Measurements from ENCODE around the gene ARHGAP29. TPM values are rescaled to one million over a fixed set of nuclear protein-coding genes. Genes with fewer than 3 reads are reported as not detected.

Gene ARHGAP29
- total RNA-seq, 2 donors from 2014 or later, result 24.9 to 39.4 TPM

DNA sequence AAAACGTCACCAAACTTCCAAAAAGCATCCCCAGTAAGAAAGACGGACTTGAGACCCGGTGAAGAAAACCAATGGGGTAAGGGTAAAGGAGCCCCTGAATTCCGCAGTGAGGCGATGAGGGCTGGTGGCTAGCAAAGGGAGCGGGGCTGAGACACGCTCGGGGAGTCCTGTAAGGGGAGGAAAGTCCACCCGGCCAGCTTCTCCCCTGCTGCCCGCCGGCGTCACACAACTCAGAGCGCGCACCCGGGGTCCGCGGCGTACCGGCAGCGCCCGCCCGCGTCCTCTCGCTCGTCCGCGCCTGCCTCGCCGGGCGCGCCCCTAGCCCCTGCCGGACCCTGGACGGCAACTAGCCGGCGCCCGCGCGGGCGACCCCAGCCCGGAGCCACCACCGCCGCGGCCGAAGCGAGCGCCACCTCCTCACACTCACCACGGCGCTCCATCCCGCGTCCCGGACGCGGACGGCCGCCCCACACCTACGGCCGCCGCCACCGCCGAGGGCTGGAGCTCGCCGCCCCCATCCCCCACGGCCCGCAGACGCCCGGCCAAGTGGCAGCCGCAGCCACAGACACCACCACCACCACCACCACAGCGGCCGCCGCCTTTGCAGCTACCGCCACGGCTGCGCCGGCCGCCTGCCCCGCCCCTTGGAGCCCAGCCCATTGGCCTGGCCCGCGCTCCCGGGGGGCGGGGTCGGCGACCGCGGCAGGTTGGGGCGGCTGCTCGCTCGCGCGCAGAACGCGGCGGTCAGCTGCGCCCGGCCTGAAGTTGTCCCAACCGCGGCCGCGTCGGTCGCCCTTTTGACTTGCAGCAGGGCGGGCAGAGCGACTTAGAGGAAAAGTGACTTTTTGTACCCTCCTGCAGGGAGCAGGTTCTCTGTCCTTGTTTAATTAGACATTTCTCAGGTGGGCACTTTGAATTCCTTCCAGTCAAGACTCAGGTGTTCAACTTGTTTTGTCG is 10.0 kb upstream of the ARHGAP29 start:
- ATAC-seq (ENCODE audit: insufficient number of reproducible peaks, low FRiP score, low read depth) (peak; percentile 70), DNase-seq (ENCODE audit: low spot score) (no peak)
- Histone ChIP-seq H3K27ac (peak overlapping the region; percentile 70 to 82), H3K9me3 (peaks cover 4% of the 10 kb centered on the region), H3K4me1 (ENCODE audit: control insufficient read depth in 1 of 2, low read depth in 2 of 2) (peaks cover 0 to 11% of the 10 kb centered on the region in 2 donors), H3K36me3 (no peaks in the 10 kb centered on the region), H3K4me3 (peak overlapping the region; percentile 82), H3K27me3 (replicated peaks; ENCODE audit: insufficient read depth) (no peaks in the 10 kb centered on the region)
- TF ChIP-seq, protein P1, sequence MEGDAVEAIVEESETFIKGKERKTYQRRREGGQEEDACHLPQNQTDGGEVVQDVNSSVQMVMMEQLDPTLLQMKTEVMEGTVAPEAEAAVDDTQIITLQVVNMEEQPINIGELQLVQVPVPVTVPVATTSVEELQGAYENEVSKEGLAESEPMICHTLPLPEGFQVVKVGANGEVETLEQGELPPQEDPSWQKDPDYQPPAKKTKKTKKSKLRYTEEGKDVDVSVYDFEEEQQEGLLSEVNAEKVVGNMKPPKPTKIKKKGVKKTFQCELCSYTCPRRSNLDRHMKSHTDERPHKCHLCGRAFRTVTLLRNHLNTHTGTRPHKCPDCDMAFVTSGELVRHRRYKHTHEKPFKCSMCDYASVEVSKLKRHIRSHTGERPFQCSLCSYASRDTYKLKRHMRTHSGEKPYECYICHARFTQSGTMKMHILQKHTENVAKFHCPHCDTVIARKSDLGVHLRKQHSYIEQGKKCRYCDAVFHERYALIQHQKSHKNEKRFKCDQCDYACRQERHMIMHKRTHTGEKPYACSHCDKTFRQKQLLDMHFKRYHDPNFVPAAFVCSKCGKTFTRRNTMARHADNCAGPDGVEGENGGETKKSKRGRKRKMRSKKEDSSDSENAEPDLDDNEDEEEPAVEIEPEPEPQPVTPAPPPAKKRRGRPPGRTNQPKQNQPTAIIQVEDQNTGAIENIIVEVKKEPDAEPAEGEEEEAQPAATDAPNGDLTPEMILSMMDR (IDR thresholded peaks at IDR 0.05), result no peak

DNA sequence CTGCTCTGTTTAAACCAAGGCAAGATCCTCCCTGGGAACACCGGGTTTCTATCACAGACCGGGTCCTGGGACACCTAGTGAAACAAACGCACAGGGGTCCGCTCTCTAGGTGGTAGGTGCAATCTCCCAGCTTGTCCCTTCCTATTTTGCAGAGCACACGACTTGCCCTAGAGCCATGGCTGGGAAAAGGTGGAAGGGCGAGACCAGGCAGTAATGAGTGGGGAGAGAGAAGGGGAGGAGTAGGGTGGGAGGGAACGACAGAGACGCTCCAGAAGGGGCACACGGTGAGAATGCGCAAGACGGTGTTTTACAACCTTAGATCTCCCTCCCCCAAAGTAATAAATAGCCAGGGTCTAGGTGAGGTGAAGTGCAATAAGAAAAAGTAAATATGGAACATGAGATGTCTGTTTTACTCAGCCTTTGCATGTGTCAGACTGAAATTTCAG is 9.3 kb upstream of the ARHGAP29 start:
- TF ChIP-seq, protein P1 (IDR thresholded peaks at IDR 0.05), result no peak
- Histone ChIP-seq H3K36me3 (no peaks in the 10 kb centered on the region), H3K9me3 (peaks cover 4% of the 10 kb centered on the region), H3K4me1 (ENCODE audit: control insufficient read depth in 1 of 2, low read depth in 2 of 2) (peaks cover 0 to 11% of the 10 kb centered on the region in 2 donors), H3K27ac (peak overlapping the region; percentile 70 to 82), H3K4me3 (peak overlapping the region; percentile 82), H3K27me3 (replicated peaks; ENCODE audit: insufficient read depth) (no peaks in the 10 kb centered on the region)
- ATAC-seq (ENCODE audit: insufficient number of reproducible peaks, low FRiP score, low read depth), result peak; percentile 45
- DNase-seq (ENCODE audit: low spot score), result no peak

DNA sequence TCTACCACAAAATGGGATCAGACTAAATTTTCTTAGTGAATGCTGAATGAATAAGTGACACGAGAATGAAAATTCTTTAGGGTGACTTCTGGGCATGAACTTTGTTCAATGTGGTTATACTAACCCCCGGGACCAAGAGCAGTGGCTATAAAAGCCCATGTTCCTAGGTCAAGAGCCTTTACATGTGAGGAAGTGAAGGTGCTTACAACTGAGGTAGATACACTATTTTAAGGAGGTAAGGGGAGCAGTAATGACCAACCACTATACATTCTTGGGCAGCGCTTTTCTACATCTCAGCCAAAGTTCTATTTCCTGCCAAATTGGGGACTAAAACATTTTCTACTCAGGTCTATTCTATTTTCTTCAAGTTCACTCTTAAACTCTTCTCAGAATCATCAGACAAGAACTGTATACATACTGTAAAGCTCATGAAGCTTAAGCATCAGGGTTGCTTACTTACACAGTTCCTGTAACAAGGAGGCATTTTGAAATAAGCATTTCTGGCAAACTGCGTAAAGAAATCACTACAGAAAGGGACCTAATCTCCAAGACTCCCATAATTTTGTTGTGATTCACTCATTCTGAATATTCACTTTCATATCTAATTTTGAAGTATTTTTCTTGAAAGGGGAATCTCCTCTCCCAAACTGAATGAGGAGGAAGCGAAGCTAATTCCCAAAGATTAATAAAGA is 8.5 kb upstream of the ARHGAP29 start:
- Histone ChIP-seq H3K36me3 (no peaks in the 10 kb centered on the region), H3K9me3 (peaks cover 4% of the 10 kb centered on the region), H3K4me1 (ENCODE audit: control insufficient read depth in 1 of 2, low read depth in 2 of 2) (peaks cover 0 to 11% of the 10 kb centered on the region in 2 donors), H3K27me3 (replicated peaks; ENCODE audit: insufficient read depth) (no peaks in the 10 kb centered on the region), H3K4me3 (peak overlapping the region; percentile 82), H3K27ac (peak overlapping the region; percentile 70 to 82)
- TF ChIP-seq, protein P1 (IDR thresholded peaks at IDR 0.05), result no peak
- no peak for DNase-seq (ENCODE audit: low spot score)
- no peak for ATAC-seq (ENCODE audit: insufficient number of reproducible peaks, low FRiP score, low read depth)

DNA sequence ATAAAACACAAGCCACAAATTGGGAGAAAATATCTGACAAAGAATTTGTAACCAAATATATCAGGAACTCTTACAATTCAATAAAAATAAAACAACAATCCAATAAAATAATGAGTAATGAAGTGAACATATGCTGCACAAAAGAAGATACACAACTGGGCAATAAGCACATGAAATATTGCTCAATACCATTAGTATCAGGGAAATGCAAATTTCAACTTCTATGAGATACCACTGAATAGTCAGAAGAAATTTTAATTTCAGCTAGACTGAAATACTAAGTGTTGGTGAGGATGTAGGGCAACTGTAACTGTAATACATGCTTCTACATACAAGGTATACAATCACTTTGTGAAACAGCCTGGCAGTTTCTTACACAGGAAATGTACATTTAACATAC is 7.4 kb upstream of the ARHGAP29 start:
- DNase-seq (ENCODE audit: low spot score) (no peak), ATAC-seq (ENCODE audit: insufficient number of reproducible peaks, low FRiP score, low read depth) (no peak)
- no peaks in the 10 kb centered on the region for H3K36me3 ChIP-seq
- TF ChIP-seq, protein P1 (IDR thresholded peaks at IDR 0.05), result no peak
- H3K4me1 ChIP-seq (ENCODE audit: control insufficient read depth in 1 of 2, low read depth in 2 of 2), result peaks cover 0 to 11% of the 10 kb centered on the region in 2 donors
- no peak overlapping the region for H3K4me3 ChIP-seq
- no peak overlapping the region for H3K27ac ChIP-seq
- peaks cover 4% of the 10 kb centered on the region for H3K9me3 ChIP-seq
- no peaks in the 10 kb centered on the region for H3K27me3 ChIP-seq (replicated peaks; ENCODE audit: insufficient read depth)

DNA sequence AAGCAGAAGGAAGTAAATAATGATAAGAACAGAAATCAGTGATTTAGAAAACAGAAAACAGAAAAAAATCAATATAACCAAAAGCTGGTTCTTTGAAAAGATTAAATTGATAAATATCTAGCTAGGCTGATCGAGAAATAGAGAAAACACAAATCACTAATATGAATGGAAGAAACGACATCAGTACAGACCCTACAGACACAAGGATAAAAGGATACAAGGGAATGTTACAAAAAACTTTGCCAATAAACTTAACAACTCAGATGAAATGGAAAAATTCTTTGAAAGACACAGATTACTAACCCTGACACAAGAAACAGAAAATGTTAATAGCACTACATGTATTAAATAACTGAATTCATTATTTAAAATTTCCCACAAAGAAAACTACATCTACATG is 6.3 kb upstream of the ARHGAP29 start:
- ATAC-seq (ENCODE audit: insufficient number of reproducible peaks, low FRiP score, low read depth) (no peak), DNase-seq (ENCODE audit: low spot score) (no peak)
- no peaks in the 10 kb centered on the region for H3K36me3 ChIP-seq
- peaks cover 0 to 11% of the 10 kb centered on the region in 2 donors for H3K4me1 ChIP-seq (ENCODE audit: control insufficient read depth in 1 of 2, low read depth in 2 of 2)
- TF ChIP-seq, protein P1 (IDR thresholded peaks at IDR 0.05), result no peak
- H3K9me3 ChIP-seq, result peaks cover 4% of the 10 kb centered on the region
- H3K27me3 ChIP-seq (replicated peaks; ENCODE audit: insufficient read depth), result no peaks in the 10 kb centered on the region
- H3K27ac ChIP-seq, result no peak overlapping the region
- no peak overlapping the region for H3K4me3 ChIP-seq

All from thoracic aorta (tissue), 2 donors.